Activated T-cell treated with anti-CD3 and anti-CD28 coated beads, Interleukin-2, amount 50 U/mL, for 4 hours (primary cell): Measurements from ENCODE around the gene PLCB4. TPM values are rescaled to one million over a fixed set of nuclear protein-coding genes. Genes with fewer than 3 reads are reported as not detected.

Experiments used
- ATAC-seq, 2 donors: fragments of 200-7000 bp; cut with Tn5 transposase; one replicate each; pipeline ENCODE4 v1.10.0; 2021
- DNase-seq: peaks from one replicate; pipeline ENCODE4 v3.0.0-alpha.2; 2020
- H3K27me3 Mint-ChIP-seq: one replicate; pipeline ENCODE4 v1.8.0; 2021; ENCODE audit warnings: low read depth, mixed read lengths
- H3K36me3 Mint-ChIP-seq: one replicate; pipeline ENCODE4 v1.8.0; 2022; ENCODE audit warnings: mixed read lengths; ENCODE audit not compliant: insufficient read depth
- H3K4me1 Mint-ChIP-seq: one replicate; pipeline ENCODE4 v1.8.0; 2021; ENCODE audit warnings: low read depth, mixed read lengths
- H3K4me3 Mint-ChIP-seq: one replicate; pipeline ENCODE4 v1.8.0; 2021; ENCODE audit warnings: mild to moderate bottlenecking, moderate library complexity, mixed read lengths
- H3K9me3 Mint-ChIP-seq: one replicate; pipeline ENCODE4 v1.8.0; 2021; ENCODE audit warnings: mixed read lengths
- total RNA-seq, 3 donors: library from RNA; stranded (reverse); gene quantifications; one replicate each; pipeline ENCODE4 v1.2.1, GENCODE V29; 2021

The PLCB4 gene
- total RNA-seq, 3 donors from 2014 or later, result 0.05 TPM; not detected in 1

- no peaks in the 10 kb centered on the region for H3K9me3 Mint-ChIP-seq
- no peaks in the 10 kb centered on the region for H3K27me3 Mint-ChIP-seq
- no peak for ATAC-seq
- H3K4me3 Mint-ChIP-seq, result no peak overlapping the region
- H3K4me1 Mint-ChIP-seq, result no peaks in the 10 kb centered on the region
- DNase-seq, result no peak
- H3K36me3 Mint-ChIP-seq, result no peaks in the 10 kb centered on the region
Measured at GRCh38 chr20:9300080-9300479, 231.2 kb downstream of the PLCB4 start.

- no peak overlapping the region for H3K4me3 Mint-ChIP-seq
- H3K36me3 Mint-ChIP-seq, result no peaks in the 10 kb centered on the region
- H3K27me3 Mint-ChIP-seq, result no peaks in the 10 kb centered on the region
- H3K9me3 Mint-ChIP-seq, result no peaks in the 10 kb centered on the region
- ATAC-seq (no peak), DNase-seq (no peak)
- H3K4me1 Mint-ChIP-seq, result no peaks in the 10 kb centered on the region
Measured at GRCh38 chr20:9300534-9300933, 231.6 kb downstream of the PLCB4 start.

GRCh38 chr20:9301129-9302090 is 232.5 kb downstream of the PLCB4 start:
- no peak overlapping the region for H3K4me3 Mint-ChIP-seq
- H3K9me3 Mint-ChIP-seq, result no peaks in the 10 kb centered on the region
- H3K36me3 Mint-ChIP-seq, result no peaks in the 10 kb centered on the region
- ATAC-seq (no peak), DNase-seq (no peak)
- no peaks in the 10 kb centered on the region for H3K4me1 Mint-ChIP-seq
- no peaks in the 10 kb centered on the region for H3K27me3 Mint-ChIP-seq

GRCh38 chr20:9302091-9302462 is 233.2 kb downstream of the PLCB4 start:
- Mint-ChIP-seq H3K36me3 (no peaks in the 10 kb centered on the region), H3K9me3 (no peaks in the 10 kb centered on the region)
- no peak for ATAC-seq

GRCh38 chr20:9306521-9306920 is 237.6 kb downstream of the PLCB4 start:
- Mint-ChIP-seq H3K36me3 (no peaks in the 10 kb centered on the region), H3K9me3 (peaks cover 5% of the 10 kb centered on the region), H3K27me3 (no peaks in the 10 kb centered on the region), H3K4me1 (no peaks in the 10 kb centered on the region), H3K4me3 (no peak overlapping the region)
- no peak for DNase-seq
- no peak for ATAC-seq

More at GRCh38 chr20:9302091-9302462, 233.2 kb downstream of the PLCB4 start:
- no peak for DNase-seq
- no peak overlapping the region for H3K4me3 Mint-ChIP-seq
- no peaks in the 10 kb centered on the region for H3K4me1 Mint-ChIP-seq
- no peaks in the 10 kb centered on the region for H3K27me3 Mint-ChIP-seq

- Mint-ChIP-seq H3K36me3 (no peaks in the 10 kb centered on the region), H3K4me3 (no peak overlapping the region), H3K27me3 (no peaks in the 10 kb centered on the region), H3K4me1 (no peaks in the 10 kb centered on the region), H3K9me3 (peaks cover 5% of the 10 kb centered on the region)
- DNase-seq (no peak), ATAC-seq (no peak)
Measured at GRCh38 chr20:9308056-9308455, 239.2 kb downstream of the PLCB4 start.

- no peak for DNase-seq
- H3K27me3 Mint-ChIP-seq, result no peaks in the 10 kb centered on the region
- peaks cover 5% of the 10 kb centered on the region for H3K9me3 Mint-ChIP-seq
- H3K4me1 Mint-ChIP-seq, result no peaks in the 10 kb centered on the region
- no peaks in the 10 kb centered on the region for H3K36me3 Mint-ChIP-seq
- ATAC-seq, result no peak
- no peak overlapping the region for H3K4me3 Mint-ChIP-seq
Measured at GRCh38 chr20:9311132-9311531, 242.2 kb downstream of the PLCB4 start.

- no peaks in the 10 kb centered on the region for H3K27me3 Mint-ChIP-seq
- no peak for DNase-seq
Measured at GRCh38 chr20:9319687-9320384, 250.9 kb downstream of the PLCB4 start.

GRCh38 chr20:9321007-9321406 is 252.1 kb downstream of the PLCB4 start:
- H3K9me3 Mint-ChIP-seq, result no peaks in the 10 kb centered on the region
- H3K36me3 Mint-ChIP-seq, result no peaks in the 10 kb centered on the region
- peaks cover 3% of the 10 kb centered on the region for H3K4me1 Mint-ChIP-seq
- H3K4me3 Mint-ChIP-seq, result no peak overlapping the region
- no peaks in the 10 kb centered on the region for H3K27me3 Mint-ChIP-seq
- ATAC-seq (no peak), DNase-seq (no peak)

More at GRCh38 chr20:9319687-9320384, 250.9 kb downstream of the PLCB4 start:
- peaks cover 3% of the 10 kb centered on the region for H3K4me1 Mint-ChIP-seq
- no peaks in the 10 kb centered on the region for H3K36me3 Mint-ChIP-seq
- ATAC-seq, result no peak
- no peak overlapping the region for H3K4me3 Mint-ChIP-seq
- H3K9me3 Mint-ChIP-seq, result no peaks in the 10 kb centered on the region

GRCh38 chr20:9322661-9323060 is 253.8 kb downstream of the PLCB4 start:
- DNase-seq (no peak), ATAC-seq (no peak)
- Mint-ChIP-seq H3K4me1 (peaks cover 3% of the 10 kb centered on the region), H3K27me3 (no peaks in the 10 kb centered on the region), H3K9me3 (no peaks in the 10 kb centered on the region), H3K36me3 (no peaks in the 10 kb centered on the region), H3K4me3 (no peak overlapping the region)

- Mint-ChIP-seq H3K36me3 (no peaks in the 10 kb centered on the region), H3K27me3 (no peaks in the 10 kb centered on the region), H3K4me3 (no peak overlapping the region), H3K4me1 (peaks cover 3% of the 10 kb centered on the region), H3K9me3 (no peaks in the 10 kb centered on the region)
- no peak for ATAC-seq
- DNase-seq, result no peak
Measured at GRCh38 chr20:9323622-9324021, 254.7 kb downstream of the PLCB4 start.

GRCh38 chr20:9329355-9330101 is 260.6 kb downstream of the PLCB4 start:
- ATAC-seq (no peak), DNase-seq (no peak)
- H3K27me3 Mint-ChIP-seq, result no peaks in the 10 kb centered on the region
- no peaks in the 10 kb centered on the region for H3K9me3 Mint-ChIP-seq
- no peak overlapping the region for H3K4me3 Mint-ChIP-seq
- H3K36me3 Mint-ChIP-seq, result no peaks in the 10 kb centered on the region
- H3K4me1 Mint-ChIP-seq, result no peaks in the 10 kb centered on the region

- DNase-seq (no peak), ATAC-seq (no peak)
- H3K36me3 Mint-ChIP-seq, result no peaks in the 10 kb centered on the region
Measured at GRCh38 chr20:9330151-9330550, 261.3 kb downstream of the PLCB4 start.

GRCh38 chr20:9331707-9332435 is 263.0 kb downstream of the PLCB4 start:
- no peaks in the 10 kb centered on the region for H3K27me3 Mint-ChIP-seq
- H3K36me3 Mint-ChIP-seq, result no peaks in the 10 kb centered on the region
- no peak for DNase-seq
- no peak overlapping the region for H3K4me3 Mint-ChIP-seq
- H3K9me3 Mint-ChIP-seq, result no peaks in the 10 kb centered on the region
- no peak for ATAC-seq
- H3K4me1 Mint-ChIP-seq, result no peaks in the 10 kb centered on the region

More at GRCh38 chr20:9330151-9330550, 261.3 kb downstream of the PLCB4 start:
- Mint-ChIP-seq H3K27me3 (no peaks in the 10 kb centered on the region), H3K9me3 (no peaks in the 10 kb centered on the region), H3K4me3 (no peak overlapping the region), H3K4me1 (no peaks in the 10 kb centered on the region)
